ENCODE measurements around the gene BPI. TPM values are rescaled to one million over a fixed set of nuclear protein-coding genes. Genes with fewer than 3 reads are reported as not detected.

BPI gene
- total and polyA plus RNA-seq, 12 donors = 0.01 to 1.6 (median 0.15) TPM; not detected in 7

DNA sequence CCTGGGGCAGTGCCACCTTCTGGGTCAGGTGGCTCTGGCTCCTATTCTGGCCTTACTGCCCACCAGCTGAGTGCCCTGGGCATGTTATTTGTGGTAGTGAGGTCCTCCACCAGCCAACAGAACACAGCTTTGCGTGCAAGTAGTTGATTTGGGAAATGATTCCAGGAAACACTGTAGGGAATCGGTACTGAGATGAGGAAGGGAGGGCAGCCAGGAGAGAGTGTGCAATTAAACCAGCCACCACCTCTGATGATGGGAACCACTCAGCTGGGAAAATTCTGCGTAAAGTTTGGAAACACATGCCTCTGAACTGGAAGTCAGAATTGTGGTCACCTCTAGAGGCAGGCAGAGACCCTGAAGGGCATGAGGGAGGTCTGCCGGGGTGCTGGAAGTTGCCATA lies 42.8 kb downstream of the BPI start:
- H3K27me3 ChIP-seq = no peaks in the 10 kb centered on the region
- intact Hi-C loops (cut with DNase I) = loop anchor here in 1 of 10 donors (10.0 kb wide), 1 partner anchor 58 kb away; no protein-coding TSS in a partner anchor
- ATAC-seq (no peak), DNase-seq (no peak)
- no peak overlapping the region for H3K4me3 ChIP-seq
- no peak overlapping the region for H3K27ac ChIP-seq
- H3K36me3 ChIP-seq = no peaks in the 10 kb centered on the region
- TF ChIP-seq, protein P1, sequence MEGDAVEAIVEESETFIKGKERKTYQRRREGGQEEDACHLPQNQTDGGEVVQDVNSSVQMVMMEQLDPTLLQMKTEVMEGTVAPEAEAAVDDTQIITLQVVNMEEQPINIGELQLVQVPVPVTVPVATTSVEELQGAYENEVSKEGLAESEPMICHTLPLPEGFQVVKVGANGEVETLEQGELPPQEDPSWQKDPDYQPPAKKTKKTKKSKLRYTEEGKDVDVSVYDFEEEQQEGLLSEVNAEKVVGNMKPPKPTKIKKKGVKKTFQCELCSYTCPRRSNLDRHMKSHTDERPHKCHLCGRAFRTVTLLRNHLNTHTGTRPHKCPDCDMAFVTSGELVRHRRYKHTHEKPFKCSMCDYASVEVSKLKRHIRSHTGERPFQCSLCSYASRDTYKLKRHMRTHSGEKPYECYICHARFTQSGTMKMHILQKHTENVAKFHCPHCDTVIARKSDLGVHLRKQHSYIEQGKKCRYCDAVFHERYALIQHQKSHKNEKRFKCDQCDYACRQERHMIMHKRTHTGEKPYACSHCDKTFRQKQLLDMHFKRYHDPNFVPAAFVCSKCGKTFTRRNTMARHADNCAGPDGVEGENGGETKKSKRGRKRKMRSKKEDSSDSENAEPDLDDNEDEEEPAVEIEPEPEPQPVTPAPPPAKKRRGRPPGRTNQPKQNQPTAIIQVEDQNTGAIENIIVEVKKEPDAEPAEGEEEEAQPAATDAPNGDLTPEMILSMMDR (IDR thresholded peaks at IDR 0.05) = no peak
- H3K4me1 ChIP-seq = peaks cover 0 to 22% (median 0%) of the 10 kb centered on the region in 9 donors
- 78 to 80% methylated on average over 4 of the region's 4 CpGs for WGBS, 2 donors
- H3K9me3 ChIP-seq = no peaks in the 10 kb centered on the region

DNA sequence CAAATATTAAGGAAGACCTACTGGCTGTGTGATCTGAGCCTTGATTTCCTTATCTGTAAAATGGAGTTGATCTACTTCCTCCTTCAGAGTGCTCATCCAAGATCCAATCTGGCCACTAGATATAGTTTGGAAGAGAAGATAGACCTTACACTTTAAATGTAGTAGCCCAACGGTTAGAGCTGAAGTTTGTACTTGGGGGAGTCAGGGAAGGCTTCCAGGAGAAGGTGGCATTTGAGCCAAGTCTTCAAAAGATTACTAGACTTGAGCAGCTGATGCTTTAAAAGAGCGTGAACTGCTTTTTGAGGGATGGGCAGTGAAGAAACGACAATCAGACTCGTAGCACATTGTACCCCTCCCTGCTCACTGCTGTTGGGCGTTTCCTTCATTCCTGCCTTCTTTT lies 45.9 kb downstream of the BPI start:
- Histone ChIP-seq H3K27ac (no peak overlapping the region), H3K4me1 (peaks cover 0 to 15% (median 0%) of the 10 kb centered on the region in 9 donors), H3K9me3 (no peaks in the 10 kb centered on the region), H3K36me3 (no peaks in the 10 kb centered on the region), H3K4me3 (no peak overlapping the region), H3K27me3 (no peaks in the 10 kb centered on the region)
- DNase-seq (no peak), ATAC-seq (no peak)
- intact Hi-C loops (cut with DNase I) = loop anchor here in 1 of 10 donors (10.0 kb wide), 1 partner anchor 55 kb away; no protein-coding TSS in a partner anchor
- TF ChIP-seq, protein P1 (IDR thresholded peaks at IDR 0.05) = no peak
- WGBS, 2 donors = 78 to 82% methylated on average over 5 of the region's 5 CpGs

DNA sequence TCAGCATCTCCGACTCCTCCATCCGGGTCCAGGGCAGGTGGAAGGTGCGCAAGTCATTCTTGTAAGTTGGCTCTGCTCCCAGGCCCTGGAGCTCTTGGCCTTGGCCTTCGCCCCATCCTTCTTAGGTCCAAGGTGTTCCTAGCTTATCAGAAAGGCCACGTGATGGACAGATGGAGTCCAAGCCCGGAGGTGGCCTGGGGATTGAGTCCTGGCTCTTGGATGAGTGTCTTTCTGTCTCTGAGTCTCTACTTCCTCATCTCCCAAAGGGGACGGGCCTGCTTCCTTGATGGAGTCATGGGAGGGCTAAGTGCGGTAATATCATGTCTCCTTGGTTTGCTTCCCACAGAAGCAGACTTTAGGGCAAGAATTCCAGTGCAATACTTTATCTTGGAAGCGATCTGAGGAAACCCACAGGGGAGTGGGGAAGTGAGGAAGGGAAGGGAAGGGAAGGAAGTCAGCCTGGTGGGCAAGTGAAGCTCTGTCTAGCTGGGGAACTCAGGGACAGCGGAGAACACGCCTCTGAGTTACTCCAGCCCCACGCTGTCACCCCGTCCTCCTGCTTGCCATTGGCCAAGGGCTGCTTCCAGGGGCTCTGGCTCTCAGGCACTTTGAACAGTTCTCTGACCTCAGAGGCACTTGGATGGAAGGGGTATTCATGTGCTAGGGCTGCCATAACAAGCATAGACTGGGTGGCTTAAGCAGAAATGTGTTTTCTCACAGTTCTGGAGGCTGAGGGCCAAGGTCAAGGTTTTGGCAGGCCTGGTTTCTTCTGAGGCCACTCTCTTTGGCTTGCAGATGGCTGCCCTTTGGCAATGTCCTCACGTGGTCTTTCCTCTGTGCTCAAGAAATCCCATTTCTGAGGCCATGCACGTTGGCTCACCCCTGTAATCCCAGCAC lies 47.2 kb downstream of the BPI start:
- WGBS, 2 donors = 61 to 69% methylated on average over 15 of the region's 15 CpGs
- peaks cover 0 to 8% (median 0%) of the 10 kb centered on the region in 9 donors for H3K4me1 ChIP-seq
- TF ChIP-seq, protein P1 (IDR thresholded peaks at IDR 0.05) = no peak
- peak in 1 of 2 donors; percentile 45 for DNase-seq
- peak in 6 of 8 donors; percentile 14 to 75 (median 42) for ATAC-seq
- intact Hi-C loops (cut with DNase I) = no loop called here
- no peaks in the 10 kb centered on the region for H3K9me3 ChIP-seq
- H3K27me3 ChIP-seq = no peaks in the 10 kb centered on the region
- no peak overlapping the region for H3K4me3 ChIP-seq
- no peaks in the 10 kb centered on the region for H3K36me3 ChIP-seq
- peak overlapping the region in 1 of 10 donors; percentile 39 for H3K27ac ChIP-seq

GRCh38 chr20:38353316-38353715 lies 49.4 kb downstream of the BPI start:
- ATAC-seq = no peak
- H3K27me3 ChIP-seq = no peaks in the 10 kb centered on the region
- intact Hi-C loops (cut with DNase I) = no loop called here
- peaks cover 0 to 13% (median 0%) of the 10 kb centered on the region in 9 donors for H3K4me1 ChIP-seq
- 41 to 55% methylated on average over 7 of the region's 7 CpGs for WGBS, 2 donors
- H3K9me3 ChIP-seq = no peaks in the 10 kb centered on the region
- no peak overlapping the region for H3K27ac ChIP-seq
- H3K36me3 ChIP-seq = no peaks in the 10 kb centered on the region
- no peak overlapping the region for H3K4me3 ChIP-seq
- TF ChIP-seq, protein P1 (IDR thresholded peaks at IDR 0.05) = no peak
- DNase-seq = no peak
